ENCODE data around the gene TRIM44.

Gene TRIM44

GRCh38 chr11:35781861-35782470 is 119.4 kb downstream of the TRIM44 start:
- Histone ChIP-seq H3K36me3 (ENCODE audit: control insufficient read depth in 5 of 5, insufficient read depth in 5 of 5, low read length in 5 of 5) (no peaks in the 10 kb centered on the region), H3K27me3 (ENCODE audit: control insufficient read depth in 5 of 5, insufficient read depth in 4 of 5, low read length in 5 of 5) (no peaks in the 10 kb centered on the region), H3K27ac (ENCODE audit: low read depth, low read length) (no peak overlapping the region), H3K4me1 (ENCODE audit: control insufficient read depth in 5 of 5, insufficient read depth in 5 of 5, low read length in 5 of 5) (peaks cover 0 to 12% (median 2%) of the 10 kb centered on the region in 5 donors), H3K9ac (ENCODE audit: low read length in 5 of 5) (no peak overlapping the region), H3K4me3 (ENCODE audit: low read depth in 1 of 5, low read length in 5 of 5) (no peak overlapping the region), H3K9me3 (ENCODE audit: control insufficient read depth in 5 of 5, low read length in 5 of 5) (peaks cover 0 to 5% (median 0%) of the 10 kb centered on the region in 5 donors)

- H3K9me3 ChIP-seq (ENCODE audit: control insufficient read depth in 5 of 5, low read length in 5 of 5): peaks cover 0 to 5% (median 0%) of the 10 kb centered on the region in 5 donors
- H3K9ac ChIP-seq (ENCODE audit: low read length in 5 of 5): no peak overlapping the region
- no peaks in the 10 kb centered on the region for H3K27me3 ChIP-seq (ENCODE audit: control insufficient read depth in 5 of 5, insufficient read depth in 4 of 5, low read length in 5 of 5)
- H3K4me1 ChIP-seq (ENCODE audit: control insufficient read depth in 5 of 5, insufficient read depth in 5 of 5, low read length in 5 of 5): peaks cover 0 to 16% (median 2%) of the 10 kb centered on the region in 5 donors
- no peaks in the 10 kb centered on the region for H3K36me3 ChIP-seq (ENCODE audit: control insufficient read depth in 5 of 5, insufficient read depth in 5 of 5, low read length in 5 of 5)
- no peak overlapping the region for H3K27ac ChIP-seq (ENCODE audit: low read depth, low read length)
- no peak overlapping the region for H3K4me3 ChIP-seq (ENCODE audit: low read depth in 1 of 5, low read length in 5 of 5)
These were observed 121.2 kb downstream of the TRIM44 start for GRCh38 chr11:35783809-35784208.

GRCh38 chr11:35784699-35785098 is 122.1 kb downstream of the TRIM44 start:
- no peak overlapping the region for H3K4me3 ChIP-seq (ENCODE audit: low read depth in 1 of 5, low read length in 5 of 5)
- no peaks in the 10 kb centered on the region for H3K36me3 ChIP-seq (ENCODE audit: control insufficient read depth in 5 of 5, insufficient read depth in 5 of 5, low read length in 5 of 5)
- H3K27ac ChIP-seq (ENCODE audit: low read depth, low read length): no peak overlapping the region
- no peak overlapping the region for H3K9ac ChIP-seq (ENCODE audit: low read length in 5 of 5)
- no peaks in the 10 kb centered on the region for H3K27me3 ChIP-seq (ENCODE audit: control insufficient read depth in 5 of 5, insufficient read depth in 4 of 5, low read length in 5 of 5)
- peaks cover 0 to 16% (median 2%) of the 10 kb centered on the region in 5 donors for H3K4me1 ChIP-seq (ENCODE audit: control insufficient read depth in 5 of 5, insufficient read depth in 5 of 5, low read length in 5 of 5)
- peaks cover 0 to 2% (median 0%) of the 10 kb centered on the region in 5 donors for H3K9me3 ChIP-seq (ENCODE audit: control insufficient read depth in 5 of 5, low read length in 5 of 5)

GRCh38 chr11:35785287-35786167 is 123.0 kb downstream of the TRIM44 start:
- Histone ChIP-seq H3K4me3 (ENCODE audit: low read depth in 1 of 5, low read length in 5 of 5) (no peak overlapping the region), H3K9ac (ENCODE audit: low read length in 5 of 5) (no peak overlapping the region), H3K36me3 (ENCODE audit: control insufficient read depth in 5 of 5, insufficient read depth in 5 of 5, low read length in 5 of 5) (no peaks in the 10 kb centered on the region), H3K4me1 (ENCODE audit: control insufficient read depth in 5 of 5, insufficient read depth in 5 of 5, low read length in 5 of 5) (peaks cover 0 to 16% (median 2%) of the 10 kb centered on the region in 5 donors), H3K9me3 (ENCODE audit: control insufficient read depth in 5 of 5, low read length in 5 of 5) (no peaks in the 10 kb centered on the region), H3K27me3 (ENCODE audit: control insufficient read depth in 5 of 5, insufficient read depth in 4 of 5, low read length in 5 of 5) (no peaks in the 10 kb centered on the region), H3K27ac (ENCODE audit: low read depth, low read length) (no peak overlapping the region)

- Histone ChIP-seq H3K9me3 (ENCODE audit: control insufficient read depth in 5 of 5, low read length in 5 of 5) (no peaks in the 10 kb centered on the region), H3K27me3 (ENCODE audit: control insufficient read depth in 5 of 5, insufficient read depth in 4 of 5, low read length in 5 of 5) (no peaks in the 10 kb centered on the region), H3K4me3 (ENCODE audit: low read depth in 1 of 5, low read length in 5 of 5) (no peak overlapping the region), H3K27ac (ENCODE audit: low read depth, low read length) (no peak overlapping the region), H3K36me3 (ENCODE audit: control insufficient read depth in 5 of 5, insufficient read depth in 5 of 5, low read length in 5 of 5) (no peaks in the 10 kb centered on the region), H3K9ac (ENCODE audit: low read length in 5 of 5) (no peak overlapping the region), H3K4me1 (ENCODE audit: control insufficient read depth in 5 of 5, insufficient read depth in 5 of 5, low read length in 5 of 5) (peaks cover 0 to 13% (median 2%) of the 10 kb centered on the region in 5 donors)
These were observed 123.6 kb downstream of the TRIM44 start for GRCh38 chr11:35786188-35786587.

GRCh38 chr11:35787013-35787504 is 124.5 kb downstream of the TRIM44 start:
- no peak overlapping the region for H3K9ac ChIP-seq (ENCODE audit: low read length in 5 of 5)
- no peaks in the 10 kb centered on the region for H3K9me3 ChIP-seq (ENCODE audit: control insufficient read depth in 5 of 5, low read length in 5 of 5)
- H3K27me3 ChIP-seq (ENCODE audit: control insufficient read depth in 5 of 5, insufficient read depth in 4 of 5, low read length in 5 of 5): no peaks in the 10 kb centered on the region
- H3K4me1 ChIP-seq (ENCODE audit: control insufficient read depth in 5 of 5, insufficient read depth in 5 of 5, low read length in 5 of 5): peaks cover 0 to 13% (median 2%) of the 10 kb centered on the region in 5 donors
- H3K27ac ChIP-seq (ENCODE audit: low read depth, low read length): no peak overlapping the region
- no peak overlapping the region for H3K4me3 ChIP-seq (ENCODE audit: low read depth in 1 of 5, low read length in 5 of 5)
- peaks cover 0 to 2% (median 0%) of the 10 kb centered on the region in 5 donors for H3K36me3 ChIP-seq (ENCODE audit: control insufficient read depth in 5 of 5, insufficient read depth in 5 of 5, low read length in 5 of 5)

- Histone ChIP-seq H3K9me3 (ENCODE audit: control insufficient read depth in 5 of 5, low read length in 5 of 5) (no peaks in the 10 kb centered on the region), H3K27ac (ENCODE audit: low read depth, low read length) (no peak overlapping the region), H3K36me3 (ENCODE audit: control insufficient read depth in 5 of 5, insufficient read depth in 5 of 5, low read length in 5 of 5) (peaks cover 0 to 2% (median 0%) of the 10 kb centered on the region in 5 donors), H3K9ac (ENCODE audit: low read length in 5 of 5) (no peak overlapping the region), H3K4me3 (ENCODE audit: low read depth in 1 of 5, low read length in 5 of 5) (no peak overlapping the region), H3K27me3 (ENCODE audit: control insufficient read depth in 5 of 5, insufficient read depth in 4 of 5, low read length in 5 of 5) (no peaks in the 10 kb centered on the region), H3K4me1 (ENCODE audit: control insufficient read depth in 5 of 5, insufficient read depth in 5 of 5, low read length in 5 of 5) (peaks cover 0 to 13% (median 2%) of the 10 kb centered on the region in 5 donors)
These were observed 125.1 kb downstream of the TRIM44 start for GRCh38 chr11:35787626-35788025.

GRCh38 chr11:35791088-35791958 is 128.7 kb downstream of the TRIM44 start:
- peaks cover 0 to 13% (median 2%) of the 10 kb centered on the region in 5 donors for H3K4me1 ChIP-seq (ENCODE audit: control insufficient read depth in 5 of 5, insufficient read depth in 5 of 5, low read length in 5 of 5)
- H3K9ac ChIP-seq (ENCODE audit: low read length in 5 of 5): no peak overlapping the region
- no peaks in the 10 kb centered on the region for H3K9me3 ChIP-seq (ENCODE audit: control insufficient read depth in 5 of 5, low read length in 5 of 5)
- H3K36me3 ChIP-seq (ENCODE audit: control insufficient read depth in 5 of 5, insufficient read depth in 5 of 5, low read length in 5 of 5): peaks cover 0 to 2% (median 0%) of the 10 kb centered on the region in 5 donors
- no peak overlapping the region for H3K27ac ChIP-seq (ENCODE audit: low read depth, low read length)
- no peaks in the 10 kb centered on the region for H3K27me3 ChIP-seq (ENCODE audit: control insufficient read depth in 5 of 5, insufficient read depth in 4 of 5, low read length in 5 of 5)
- no peak overlapping the region for H3K4me3 ChIP-seq (ENCODE audit: low read depth in 1 of 5, low read length in 5 of 5)

- H3K27ac ChIP-seq (ENCODE audit: low read depth, low read length): no peak overlapping the region
- H3K9ac ChIP-seq (ENCODE audit: low read length in 5 of 5): no peak overlapping the region
- peaks cover 0 to 2% (median 0%) of the 10 kb centered on the region in 5 donors for H3K36me3 ChIP-seq (ENCODE audit: control insufficient read depth in 5 of 5, insufficient read depth in 5 of 5, low read length in 5 of 5)
- no peaks in the 10 kb centered on the region for H3K9me3 ChIP-seq (ENCODE audit: control insufficient read depth in 5 of 5, low read length in 5 of 5)
- peaks cover 0 to 10% (median 0%) of the 10 kb centered on the region in 5 donors for H3K4me1 ChIP-seq (ENCODE audit: control insufficient read depth in 5 of 5, insufficient read depth in 5 of 5, low read length in 5 of 5)
- no peaks in the 10 kb centered on the region for H3K27me3 ChIP-seq (ENCODE audit: control insufficient read depth in 5 of 5, insufficient read depth in 4 of 5, low read length in 5 of 5)
- no peak overlapping the region for H3K4me3 ChIP-seq (ENCODE audit: low read depth in 1 of 5, low read length in 5 of 5)
These were observed 129.7 kb downstream of the TRIM44 start for GRCh38 chr11:35792148-35792845.

All from subcutaneous abdominal adipose tissue (tissue), 5 donors.